Limb (tissue), 2 donors: ENCODE measurements around the gene RPL4.

Experiments used
- DNase-seq, 2 donors: peaks; one replicate each; pipeline ENCODE4 v3.0.0-alpha.2; 2016; ENCODE audit errors: extremely low spot score in 2 of 2

RPL4 gene

GRCh38 chr15:66459818-66460615 lies 44.6 kb downstream of the RPL4 start:
- no peak for DNase-seq

- no peak for DNase-seq
Observed at GRCh38 chr15:66456211-66456610, 48.4 kb downstream of the RPL4 start.

GRCh38 chr15:66454143-66454542 lies 50.5 kb downstream of the RPL4 start:
- no peak for DNase-seq

- peak in 1 of 2 donors; percentile 30 for DNase-seq
Observed at GRCh38 chr15:66452971-66453580, 51.6 kb downstream of the RPL4 start.

- no peak for DNase-seq
Observed at GRCh38 chr15:66452420-66452819, 52.2 kb downstream of the RPL4 start.
